Right lobe of liver (tissue), 6 donors: ENCODE data around the gene EPHA6. TPM values are rescaled to one million over a fixed set of nuclear protein-coding genes. Genes with fewer than 3 reads are reported as not detected.

Source experiments
- ATAC-seq, 4 donors: fragments of 200-7000 bp; cut with Tn5 transposase; one replicate each; pipeline ENCODE4 v1.9.1; 2020; ENCODE audit warnings: mild to moderate bottlenecking in 4 of 4, moderate library complexity in 4 of 4
- DNase-seq, 3 donors: peaks; one replicate each; pipeline ENCODE4 v3.0.0-alpha.2; 2020
- H3K27ac ChIP-seq, 3 donors: fragments of 200-600 bp; one replicate each; pipeline ENCODE4 v1.8.0; 2022
- H3K27me3 ChIP-seq, 2 donors: fragments of 200-600 bp; one replicate each; pipeline ENCODE4 v1.8.0; 2022
- H3K36me3 ChIP-seq, 4 donors: fragments of 200-600 bp; sonication (generic) in 1 of 4; one replicate each; pipeline versions ENCODE4 v1.5.1 to v1.8.0; 2017 to 2022; ENCODE audit warnings: control low read depth in 1 of 4
- H3K4me1 ChIP-seq, 4 donors: fragments of 200-600 bp; sonication (generic) in 1 of 4; one replicate each; pipeline versions ENCODE4 v1.5.1 to v1.8.0; 2017 to 2022; ENCODE audit warnings: control low read depth in 1 of 4
- H3K4me3 ChIP-seq, 3 donors: fragments of 200-600 bp; one replicate each; pipeline ENCODE4 v1.8.0; 2022
- H3K9me3 ChIP-seq, 4 donors: fragments of 200-600 bp; sonication (generic) in 1 of 4; one replicate each; pipeline versions ENCODE4 v1.5.1 to v1.8.0; 2017 to 2022; ENCODE audit warnings: control low read depth in 1 of 4
- POLR2A ChIP-seq: fragments of 450-650 bp; IDR thresholded peaks from one replicate; pipeline ENCODE4 v1.6.1; 2017; ENCODE audit warnings: antibody characterized with exemption, mild to moderate bottlenecking
- WGBS: methylation state at CpG from one replicate; pipeline ENCODE4 v1.1.6; 2018; ENCODE audit warnings: low coverage, low lambda C conversion rate; ENCODE audit not compliant: insufficient coverage; ENCODE audit errors: missing lambda C conversion rate; 5-methylcytosine and 5-hydroxymethylcytosine counted together
- intact Hi-C, 2 donors: fragments of 100-400 bp; cut with DNase I; formaldehyde crosslinking; loops; one replicate each; pipeline versions ENCODE4 v1.11.2 to v1.14.1; 2022
- total RNA-seq, 6 experiments: library from RNA; depleted of rRNA in 2 of 6; stranded (reverse); fragments of >200 nt in 2 of 6; fragmentation: NEBNext Ultra II Directional in 3 of 6; extraction: Animal tissue kit (Norgen Biotek cat#: 25700) in 3 of 6; gene quantifications; one replicate each; pipeline versions ENCODE4 v1.1.0 to v1.2.4, GENCODE V29; 2016 to 2023
- TF ChIP-seq, protein P1 (sequence below), 4 donors: fragments of 200-600 bp in 3 of 4; fragments of 450-650 bp in 1 of 4; IDR thresholded peaks; one replicate each; pipeline versions ENCODE4 v1.5.1 to v1.8.0; 2016 to 2022; ENCODE audit warnings: antibody characterized with exemption in 4 of 4, mild to moderate bottlenecking in 2 of 4
- donor health status: DM: no; HTN: yes; CAD: no.
- donor health status: DM: no; HTN: no; CAD: no.
- donor health status: DM: no; HTN: no; CAD: no.
- donor health status: DM: no; HTN: yes; CAD: no.
- donor health status: DM: no; HTN: yes; CAD: no.

Gene EPHA6
- total RNA-seq, 6 experiments from 2014 or later = not detected

DNA sequence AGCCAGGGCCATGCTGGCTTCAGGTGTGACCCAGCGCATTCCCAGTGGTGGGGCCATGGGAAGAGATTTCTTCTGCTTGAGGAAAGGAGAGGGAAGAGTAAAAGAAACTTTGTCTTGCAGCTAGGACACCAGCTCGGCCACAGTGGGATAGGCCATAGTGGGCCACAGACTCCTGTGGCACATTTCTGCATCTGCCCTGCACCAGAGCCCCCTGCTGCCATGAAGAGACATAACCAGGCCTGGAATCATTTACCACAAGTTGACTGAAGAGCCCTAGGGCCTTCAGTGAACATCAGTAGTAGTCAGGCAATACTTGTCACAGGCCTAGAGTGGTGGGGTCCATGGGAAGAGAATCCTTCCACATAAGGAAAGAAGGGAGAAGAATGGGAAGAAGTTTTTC is 538.8 kb downstream of the EPHA6 start:
- no CpG with 5 or more reads among the region's 2 CpGs for WGBS
- TF ChIP-seq, protein P1, sequence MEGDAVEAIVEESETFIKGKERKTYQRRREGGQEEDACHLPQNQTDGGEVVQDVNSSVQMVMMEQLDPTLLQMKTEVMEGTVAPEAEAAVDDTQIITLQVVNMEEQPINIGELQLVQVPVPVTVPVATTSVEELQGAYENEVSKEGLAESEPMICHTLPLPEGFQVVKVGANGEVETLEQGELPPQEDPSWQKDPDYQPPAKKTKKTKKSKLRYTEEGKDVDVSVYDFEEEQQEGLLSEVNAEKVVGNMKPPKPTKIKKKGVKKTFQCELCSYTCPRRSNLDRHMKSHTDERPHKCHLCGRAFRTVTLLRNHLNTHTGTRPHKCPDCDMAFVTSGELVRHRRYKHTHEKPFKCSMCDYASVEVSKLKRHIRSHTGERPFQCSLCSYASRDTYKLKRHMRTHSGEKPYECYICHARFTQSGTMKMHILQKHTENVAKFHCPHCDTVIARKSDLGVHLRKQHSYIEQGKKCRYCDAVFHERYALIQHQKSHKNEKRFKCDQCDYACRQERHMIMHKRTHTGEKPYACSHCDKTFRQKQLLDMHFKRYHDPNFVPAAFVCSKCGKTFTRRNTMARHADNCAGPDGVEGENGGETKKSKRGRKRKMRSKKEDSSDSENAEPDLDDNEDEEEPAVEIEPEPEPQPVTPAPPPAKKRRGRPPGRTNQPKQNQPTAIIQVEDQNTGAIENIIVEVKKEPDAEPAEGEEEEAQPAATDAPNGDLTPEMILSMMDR (IDR thresholded peaks at IDR 0.05) = no peak
- no peak for TF ChIP-seq POLR2A
- Histone ChIP-seq H3K27me3 (no peaks in the 10 kb centered on the region), H3K27ac (no peak overlapping the region), H3K4me1 (no peaks in the 10 kb centered on the region), H3K9me3 (no peaks in the 10 kb centered on the region), H3K4me3 (no peak overlapping the region), H3K36me3 (no peaks in the 10 kb centered on the region)
- intact Hi-C loops = no loop called here
- DNase-seq (no peak), ATAC-seq (no peak)

- 16% methylated on average over 2 of the region's 2 CpGs for WGBS
- TF ChIP-seq, protein P1 (IDR thresholded peaks at IDR 0.05) = no peak
- no peak for TF ChIP-seq POLR2A
- H3K4me3 ChIP-seq = no peak overlapping the region
- no peaks in the 10 kb centered on the region for H3K4me1 ChIP-seq
- H3K27me3 ChIP-seq = no peaks in the 10 kb centered on the region
- no peaks in the 10 kb centered on the region for H3K36me3 ChIP-seq
- DNase-seq = no peak
- no peaks in the 10 kb centered on the region for H3K9me3 ChIP-seq
- no peak overlapping the region for H3K27ac ChIP-seq
- ATAC-seq = no peak
- intact Hi-C loops = no loop called here
Measured at GRCh38 chr3:97359977-97360376, 545.6 kb downstream of the EPHA6 start.

GRCh38 chr3:97360804-97361203 is 546.4 kb downstream of the EPHA6 start:
- Histone ChIP-seq H3K36me3 (no peaks in the 10 kb centered on the region), H3K27me3 (no peaks in the 10 kb centered on the region), H3K4me1 (no peaks in the 10 kb centered on the region), H3K9me3 (no peaks in the 10 kb centered on the region), H3K4me3 (no peak overlapping the region), H3K27ac (no peak overlapping the region)
- no peak for TF ChIP-seq POLR2A
- TF ChIP-seq, protein P1 (IDR thresholded peaks at IDR 0.05) = no peak
- no peak for ATAC-seq
- no peak for DNase-seq
- intact Hi-C loops = no loop called here
- 47% methylated on average over 3 of the region's 3 CpGs for WGBS

DNA sequence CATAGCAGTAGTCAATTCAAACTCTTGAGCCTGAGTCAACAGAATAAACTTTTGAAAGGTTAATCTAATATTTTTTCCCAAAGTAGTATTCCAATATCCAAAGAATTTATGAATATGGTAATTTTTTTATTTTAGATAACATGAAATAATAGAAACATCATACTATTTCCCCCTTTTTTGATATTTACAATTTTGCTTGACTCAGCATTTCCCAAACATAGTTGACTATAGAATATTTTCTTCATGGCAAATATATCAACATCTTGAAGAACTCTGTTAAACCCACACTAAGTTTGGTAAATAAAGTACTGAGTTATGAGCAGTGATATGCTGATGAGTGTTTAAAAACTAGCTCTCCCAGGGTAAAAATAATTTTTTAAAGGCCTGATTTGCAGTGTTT is 570.2 kb downstream of the EPHA6 start:
- Histone ChIP-seq H3K27me3 (no peaks in the 10 kb centered on the region), H3K4me1 (no peaks in the 10 kb centered on the region), H3K36me3 (no peaks in the 10 kb centered on the region), H3K9me3 (no peaks in the 10 kb centered on the region), H3K4me3 (no peak overlapping the region), H3K27ac (no peak overlapping the region)
- intact Hi-C loops = no loop called here
- TF ChIP-seq POLR2A = no peak
- TF ChIP-seq, protein P1 (IDR thresholded peaks at IDR 0.05) = no peak
- DNase-seq (no peak), ATAC-seq (no peak)

DNA sequence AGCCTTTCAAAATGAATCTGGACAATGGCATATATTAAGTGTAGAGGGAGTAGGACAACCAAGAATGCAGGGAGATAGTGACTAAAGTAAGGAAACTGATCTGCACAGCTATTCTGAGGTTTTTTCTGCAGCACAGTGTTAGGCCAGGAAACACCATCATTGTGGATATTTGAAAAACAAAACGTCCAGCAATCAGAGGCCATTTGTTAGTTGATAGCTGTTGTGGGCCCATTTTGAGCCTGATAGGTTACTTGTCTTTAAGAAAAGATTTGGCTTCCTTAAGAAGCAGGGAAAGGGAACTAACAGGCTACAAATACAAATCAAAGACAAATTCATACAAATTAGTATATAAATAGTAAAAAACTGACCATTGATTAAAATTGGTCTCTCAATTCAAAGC is 574.4 kb downstream of the EPHA6 start:
- TF ChIP-seq POLR2A = no peak
- TF ChIP-seq, protein P1 (IDR thresholded peaks at IDR 0.05) = no peak
- no peak for ATAC-seq

More for the DNA sequence above, 574.4 kb downstream of the EPHA6 start:
- no peak overlapping the region for H3K4me3 ChIP-seq
- H3K4me1 ChIP-seq = no peaks in the 10 kb centered on the region
- no peak for DNase-seq
- H3K36me3 ChIP-seq = no peaks in the 10 kb centered on the region
- 11% methylated on average over 1 of the region's 1 CpG for WGBS
- H3K27ac ChIP-seq = no peak overlapping the region
- H3K27me3 ChIP-seq = no peaks in the 10 kb centered on the region
- intact Hi-C loops = no loop called here
- no peaks in the 10 kb centered on the region for H3K9me3 ChIP-seq
